HuH-7.5 (cell line): Measurements from ENCODE around the gene HOXB1.

Experiments
- DNase-seq: peaks from one replicate; pipeline ENCODE4 v3.0.0; 2011; ENCODE audit warnings: low spot score

HOXB1 gene

DNA sequence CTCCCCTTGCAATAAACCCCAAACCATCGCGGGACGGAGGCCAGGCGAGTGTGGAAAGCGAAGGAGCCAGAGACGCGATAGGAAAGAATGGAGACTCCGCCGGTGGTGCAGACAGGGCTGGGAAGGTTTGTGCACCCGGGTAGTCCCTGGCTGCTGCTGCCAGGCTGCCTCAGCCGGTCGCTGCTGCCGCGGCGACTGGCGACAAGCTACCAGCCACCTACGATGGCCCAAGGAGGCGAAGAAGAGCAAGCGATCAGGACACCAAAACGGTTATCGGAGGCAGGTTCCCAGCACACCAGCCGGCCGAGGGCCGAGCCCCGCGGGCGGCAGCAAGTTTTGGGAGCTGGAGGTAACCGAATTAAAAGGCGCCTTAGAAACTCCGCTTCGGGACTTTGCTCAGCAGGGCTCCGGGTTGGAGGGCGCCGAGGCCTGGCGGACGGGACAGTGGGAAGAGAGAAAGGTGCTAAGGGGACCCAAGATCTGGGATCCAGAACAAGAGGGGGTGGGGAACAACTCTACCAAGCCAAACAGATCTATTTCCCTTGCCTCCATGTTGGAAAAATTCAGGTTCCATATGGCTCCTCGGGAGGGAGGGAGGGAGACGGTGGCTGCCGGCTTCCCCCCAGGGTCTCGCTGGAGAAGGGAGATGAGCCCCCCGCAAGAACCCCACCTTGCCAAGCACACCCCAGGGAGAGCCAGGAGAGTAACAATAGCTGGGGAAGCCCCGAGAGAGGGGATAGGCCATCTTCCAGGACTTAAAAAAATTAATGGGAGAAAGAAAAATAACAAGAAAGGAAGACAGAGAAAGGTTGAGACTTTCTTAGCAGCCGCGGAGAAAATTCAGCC is 23.8 kb upstream of the HOXB1 start:
- no peak for DNase-seq

DNA sequence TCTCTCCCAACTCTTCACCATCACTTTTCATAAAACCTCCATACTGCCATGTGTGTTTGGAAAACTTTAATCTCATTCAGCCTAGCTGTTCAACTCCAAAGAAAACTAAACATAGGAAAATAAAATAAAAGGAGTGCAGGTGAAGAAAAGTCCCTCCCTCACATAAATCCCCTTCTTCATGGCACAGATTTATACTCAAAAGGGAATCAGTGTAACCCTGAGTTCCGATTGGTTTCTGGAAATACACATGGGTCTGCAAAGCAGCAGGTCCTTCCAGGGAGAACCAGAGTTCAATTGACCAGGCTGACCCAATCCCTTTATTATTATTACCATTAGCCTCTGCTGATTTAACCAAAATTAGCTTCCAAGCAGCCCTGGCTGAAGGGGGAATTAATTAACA is 23.0 kb upstream of the HOXB1 start:
- no peak for DNase-seq

DNA sequence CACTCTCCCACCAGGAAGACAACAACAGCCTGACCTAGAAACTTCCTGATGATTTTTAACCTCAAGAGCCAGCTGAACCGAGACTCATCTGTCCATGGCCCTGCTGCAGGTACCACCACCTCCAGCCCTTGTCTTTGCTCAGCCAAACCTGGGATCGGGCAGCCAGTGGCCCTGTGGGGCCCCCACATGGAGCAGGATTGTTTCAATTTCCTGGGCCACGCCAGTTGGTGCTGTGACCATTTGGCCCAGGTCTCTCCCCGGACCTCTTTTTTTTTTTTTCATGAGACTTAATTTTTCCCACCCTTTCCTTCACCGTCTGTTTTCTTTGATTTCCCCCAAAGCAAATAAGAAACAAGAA is 22.4 kb upstream of the HOXB1 start:
- no peak for DNase-seq

DNA sequence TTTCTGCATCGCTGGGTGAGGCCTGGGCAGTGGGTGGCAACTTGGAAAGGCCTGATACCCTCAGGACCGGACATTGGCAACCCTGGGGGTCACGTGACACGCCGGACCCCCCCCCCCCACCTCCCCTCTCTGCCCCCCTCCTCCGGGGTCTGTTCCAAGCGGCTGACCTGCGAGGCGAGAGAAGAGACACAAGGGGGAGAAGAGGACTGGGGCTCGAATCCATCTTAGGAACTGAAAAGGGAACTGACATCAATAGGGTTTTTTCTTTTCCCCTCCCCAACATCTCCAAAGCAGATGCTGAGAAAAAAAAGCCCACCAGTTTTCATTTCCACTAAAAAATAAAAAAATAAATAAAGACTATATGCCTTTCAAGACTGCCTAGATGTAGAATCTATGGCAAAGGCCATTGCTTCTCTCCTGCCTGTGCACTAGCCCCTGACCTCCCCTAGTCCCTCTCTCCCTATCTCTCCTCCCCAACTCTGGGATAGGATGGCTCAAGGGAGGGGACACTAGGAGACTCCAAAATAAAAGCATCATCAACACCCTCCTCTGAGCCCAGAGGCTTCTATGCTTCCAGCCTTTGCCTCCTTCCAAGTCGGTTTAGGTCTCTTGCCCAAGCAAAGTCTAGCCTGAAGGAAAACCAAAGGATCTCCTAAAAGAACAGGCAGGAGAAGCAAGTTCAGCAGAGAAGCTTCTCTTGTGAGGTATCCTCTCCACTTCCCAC is 21.8 kb upstream of the HOXB1 start:
- DNase-seq = no peak

DNA sequence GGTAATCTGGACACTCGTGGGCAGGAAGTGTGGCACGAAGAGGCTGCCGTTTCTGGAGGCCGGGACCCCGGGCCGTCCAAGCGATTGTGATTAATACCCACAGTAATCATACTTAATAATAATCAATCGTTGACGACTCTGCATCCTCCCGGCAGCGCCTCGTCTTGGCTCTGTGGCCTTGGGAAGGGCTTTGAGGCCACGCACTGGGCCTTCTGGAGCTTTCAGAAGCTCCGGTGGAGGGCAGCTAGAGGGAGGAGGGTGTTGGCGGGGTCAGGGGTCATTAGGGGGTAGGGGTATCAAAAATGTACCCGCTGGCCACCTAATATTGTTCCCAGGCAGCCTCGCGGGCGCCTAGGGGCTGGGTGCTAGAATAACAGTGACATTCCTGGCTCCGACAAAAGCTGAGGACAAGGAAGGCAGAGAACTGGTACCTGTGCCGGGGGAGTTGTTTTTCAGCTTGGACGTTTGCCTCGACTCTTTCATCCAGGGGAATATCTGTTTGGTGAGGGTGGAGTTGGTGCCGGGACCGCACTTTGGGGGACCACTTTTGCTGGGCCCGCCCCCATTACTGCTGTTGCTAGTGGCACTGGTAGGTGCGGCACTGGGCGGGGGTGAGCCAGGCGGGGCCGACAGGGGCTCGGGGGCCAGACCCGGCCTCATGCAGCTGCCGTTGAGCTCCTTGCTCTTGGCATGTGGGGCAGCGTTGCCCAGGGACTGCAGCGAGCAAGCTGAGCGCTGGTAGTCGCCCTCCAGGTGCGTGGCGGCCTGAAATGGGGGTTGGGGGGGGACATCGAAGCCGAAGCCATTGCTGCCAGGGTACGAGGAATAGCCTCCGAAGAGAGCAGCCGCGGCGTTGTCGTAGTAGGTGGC is 21.0 kb upstream of the HOXB1 start:
- no peak for DNase-seq

DNA sequence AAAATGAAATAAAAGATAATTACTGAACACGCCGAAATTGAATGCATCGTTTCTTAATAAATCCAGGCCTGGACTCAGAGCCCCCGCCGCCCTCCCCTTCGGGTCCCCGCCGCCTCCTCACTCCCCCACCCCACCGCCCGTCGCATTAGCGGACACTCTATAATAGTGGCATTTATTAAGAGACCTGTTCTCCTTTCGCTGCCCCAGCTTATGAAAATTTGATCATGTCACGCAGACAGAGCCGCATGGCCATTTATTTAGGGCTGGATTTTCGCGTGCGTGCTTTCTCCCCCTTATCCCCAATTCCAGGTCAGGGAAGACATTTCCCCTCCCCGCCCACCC is 20.4 kb upstream of the HOXB1 start:
- no peak for DNase-seq

DNA sequence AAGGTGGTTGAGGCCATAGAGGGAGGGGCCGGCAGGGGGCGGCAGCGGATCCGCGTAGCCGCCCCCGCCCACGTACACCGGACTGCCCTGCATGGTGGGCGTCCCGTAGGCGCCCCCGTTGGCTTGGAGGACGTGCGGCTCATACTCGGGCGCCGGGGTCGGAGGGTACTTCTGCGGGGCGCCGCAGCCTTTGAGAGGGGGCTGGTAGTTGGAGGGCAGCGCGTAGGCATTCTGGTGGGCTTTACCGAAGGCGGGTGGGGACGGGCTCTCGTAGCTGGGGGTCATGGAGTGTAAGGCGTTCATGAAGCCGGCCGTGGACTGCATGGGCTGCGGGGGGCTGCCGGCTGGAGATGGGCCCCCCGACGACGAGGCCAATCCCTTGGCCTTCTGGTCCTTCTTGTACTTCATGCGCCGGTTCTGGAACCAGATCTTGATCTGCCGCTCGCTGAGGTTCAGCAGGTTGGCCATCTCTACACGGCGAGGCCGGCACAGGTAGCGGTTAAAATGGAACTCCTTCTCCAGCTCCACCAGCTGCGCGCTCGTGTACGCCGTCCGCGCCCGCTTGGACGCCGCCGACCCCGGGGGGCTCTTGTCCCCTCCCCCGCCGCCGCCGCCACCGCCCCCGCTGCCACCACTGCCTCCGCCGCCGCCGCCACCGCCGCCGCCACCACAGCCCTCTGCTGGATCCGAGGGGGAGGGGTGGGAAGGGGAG is 19.8 kb upstream of the HOXB1 start:
- DNase-seq = no peak

DNA sequence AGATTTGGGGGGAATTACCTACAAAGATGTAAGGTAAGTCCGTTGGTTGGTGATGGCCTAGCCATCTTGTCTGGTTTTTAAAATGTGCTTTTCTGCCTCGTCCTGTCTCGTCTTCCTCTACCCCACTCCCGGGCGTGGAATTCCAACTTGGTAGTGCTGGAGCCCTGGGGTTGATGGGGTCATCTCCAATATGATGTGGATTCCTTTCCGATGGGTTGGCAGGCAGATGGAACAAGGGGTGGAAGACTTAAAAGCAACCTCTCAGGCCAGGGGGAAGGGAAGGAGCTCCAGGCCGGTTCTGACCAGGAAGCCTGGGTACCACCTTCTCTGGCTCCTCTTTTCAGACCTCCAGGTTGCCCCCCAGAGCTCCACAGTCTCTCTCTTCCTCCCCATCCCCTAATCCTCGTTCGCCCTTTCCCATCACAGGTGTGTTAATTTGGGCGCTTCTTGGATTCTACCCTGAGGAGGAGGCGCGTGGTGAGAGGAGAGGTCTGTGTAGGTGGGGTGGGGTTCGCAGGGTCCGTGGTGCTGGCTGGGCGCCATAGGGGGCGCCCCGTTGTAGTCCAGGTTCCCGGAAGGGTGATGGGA is 19.2 kb upstream of the HOXB1 start:
- no peak for DNase-seq

DNA sequence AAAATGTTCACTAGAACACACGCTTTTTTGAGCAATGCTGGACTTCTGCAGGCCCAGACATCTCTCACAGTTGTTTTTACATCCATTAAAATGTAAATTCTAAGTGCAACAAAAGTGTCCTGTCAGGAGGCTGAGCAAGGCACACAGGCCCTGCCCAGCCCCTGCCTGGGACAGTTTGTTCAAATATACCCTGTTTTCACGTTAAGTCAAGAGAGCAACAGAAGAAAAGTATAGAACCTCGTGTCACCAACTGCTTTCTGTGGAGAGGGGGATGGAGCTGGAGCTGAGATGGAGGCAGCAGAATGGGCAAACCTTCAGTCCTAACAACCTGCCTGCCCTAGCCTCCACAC is 18.4 kb upstream of the HOXB1 start:
- no peak for DNase-seq

DNA sequence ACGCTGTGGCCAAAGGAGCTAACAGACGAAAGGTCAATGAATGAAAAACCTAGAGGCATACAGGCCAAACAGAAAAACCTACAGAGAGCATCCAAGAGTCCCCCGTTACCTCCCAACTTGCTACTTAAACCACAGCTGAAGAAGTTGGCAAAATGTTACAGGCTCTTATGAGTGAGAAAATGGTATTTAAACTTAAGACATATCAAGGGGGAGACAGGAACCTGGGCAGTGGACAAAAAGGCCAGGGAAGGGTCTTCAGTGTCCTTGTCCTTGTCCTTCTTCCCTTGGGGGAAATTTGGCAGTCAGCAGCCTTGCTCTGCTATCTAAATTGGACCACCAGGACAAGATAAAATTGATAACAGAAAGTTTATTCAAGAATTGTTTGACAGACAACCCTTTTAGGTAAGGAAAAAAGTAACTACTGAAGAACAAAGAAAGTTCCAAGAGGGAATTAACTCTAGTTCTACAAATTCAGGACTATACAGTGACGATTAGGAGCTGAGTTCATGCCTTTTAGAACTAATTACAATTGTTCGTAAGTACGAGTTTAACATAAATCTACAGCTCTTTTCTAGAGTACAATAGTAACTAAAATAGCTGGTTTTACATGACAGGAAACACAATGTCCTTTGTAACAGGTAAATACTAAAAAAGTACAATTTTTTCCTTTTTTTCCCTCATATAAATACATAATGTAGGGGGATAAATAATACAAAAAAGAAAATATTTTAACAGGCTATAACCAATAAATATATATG is 17.9 kb upstream of the HOXB1 start:
- no peak for DNase-seq

DNA sequence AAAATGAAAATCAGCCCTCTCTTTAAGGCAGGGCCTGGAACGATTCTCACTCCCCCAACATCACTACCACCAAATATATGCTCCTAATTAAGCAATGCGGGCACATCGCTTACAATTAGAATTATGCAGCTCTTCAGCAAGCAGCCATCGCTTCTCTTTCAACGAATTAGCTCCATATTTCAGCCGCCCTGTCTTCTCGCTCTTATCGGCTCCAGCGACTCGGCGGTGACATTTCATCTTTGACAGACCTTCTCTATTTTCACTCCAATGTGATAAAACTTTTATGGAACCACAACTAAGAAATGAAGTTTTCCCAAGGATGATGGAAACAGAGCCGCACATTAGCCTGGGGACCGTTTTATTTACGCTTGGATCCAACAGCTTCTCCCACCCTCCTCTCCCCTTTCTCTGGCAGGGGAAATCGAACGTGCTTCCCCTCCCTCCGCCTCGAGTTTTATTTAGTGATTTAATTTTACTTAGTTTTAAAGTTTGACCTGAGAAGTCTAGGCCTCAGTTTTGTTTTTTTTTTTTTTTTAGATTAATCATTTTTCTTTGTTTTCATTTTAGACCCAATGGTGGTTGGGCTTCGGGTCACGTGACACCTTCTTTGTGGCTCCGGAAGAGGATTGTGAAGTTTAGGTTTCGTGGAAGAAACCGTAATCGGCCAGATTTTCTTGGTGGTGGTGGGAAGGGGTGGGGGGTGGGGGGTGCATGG is 17.2 kb upstream of the HOXB1 start:
- DNase-seq = no peak

DNA sequence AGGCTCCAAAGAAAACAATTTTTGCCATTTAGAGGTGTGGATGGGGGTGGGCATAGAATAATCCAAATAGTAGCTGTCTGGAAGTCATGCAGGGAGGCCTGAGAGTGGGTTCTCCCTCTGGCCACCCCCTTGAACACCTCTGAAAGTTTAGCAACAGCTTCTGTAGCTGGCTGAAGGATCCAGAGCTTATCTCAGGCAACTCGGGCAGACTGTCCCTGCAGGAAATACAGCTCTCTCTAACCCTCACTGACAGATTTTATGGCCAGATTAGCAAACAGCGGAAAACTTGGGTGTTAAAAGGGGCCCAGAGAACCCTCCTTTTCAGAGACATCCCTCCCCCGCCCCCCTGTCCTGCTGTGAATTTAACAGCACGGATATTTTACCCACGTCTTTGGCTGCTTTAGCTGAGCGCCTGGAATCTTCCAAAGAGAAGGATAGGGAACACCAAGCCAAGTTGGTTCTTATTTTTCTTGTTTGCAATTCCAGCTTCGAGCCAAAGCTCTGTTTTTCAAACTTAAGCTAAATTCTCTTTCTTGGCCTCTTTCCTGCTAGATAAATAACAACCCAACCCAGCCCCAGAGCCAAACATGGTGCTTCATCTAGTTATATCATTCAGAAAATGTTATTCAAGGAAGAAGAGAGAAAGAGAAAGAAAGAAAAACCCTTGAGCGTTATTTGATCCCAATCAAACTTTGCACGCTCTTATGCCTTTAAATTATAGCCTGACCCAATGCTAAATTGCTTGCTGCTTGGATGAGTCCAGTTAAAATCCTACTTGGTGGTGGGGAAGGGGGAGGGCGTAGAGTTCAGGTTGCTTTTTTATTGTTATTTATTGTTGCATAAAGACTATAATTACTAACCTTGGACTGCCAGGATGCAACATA is 16.4 kb upstream of the HOXB1 start:
- no peak for DNase-seq

DNA sequence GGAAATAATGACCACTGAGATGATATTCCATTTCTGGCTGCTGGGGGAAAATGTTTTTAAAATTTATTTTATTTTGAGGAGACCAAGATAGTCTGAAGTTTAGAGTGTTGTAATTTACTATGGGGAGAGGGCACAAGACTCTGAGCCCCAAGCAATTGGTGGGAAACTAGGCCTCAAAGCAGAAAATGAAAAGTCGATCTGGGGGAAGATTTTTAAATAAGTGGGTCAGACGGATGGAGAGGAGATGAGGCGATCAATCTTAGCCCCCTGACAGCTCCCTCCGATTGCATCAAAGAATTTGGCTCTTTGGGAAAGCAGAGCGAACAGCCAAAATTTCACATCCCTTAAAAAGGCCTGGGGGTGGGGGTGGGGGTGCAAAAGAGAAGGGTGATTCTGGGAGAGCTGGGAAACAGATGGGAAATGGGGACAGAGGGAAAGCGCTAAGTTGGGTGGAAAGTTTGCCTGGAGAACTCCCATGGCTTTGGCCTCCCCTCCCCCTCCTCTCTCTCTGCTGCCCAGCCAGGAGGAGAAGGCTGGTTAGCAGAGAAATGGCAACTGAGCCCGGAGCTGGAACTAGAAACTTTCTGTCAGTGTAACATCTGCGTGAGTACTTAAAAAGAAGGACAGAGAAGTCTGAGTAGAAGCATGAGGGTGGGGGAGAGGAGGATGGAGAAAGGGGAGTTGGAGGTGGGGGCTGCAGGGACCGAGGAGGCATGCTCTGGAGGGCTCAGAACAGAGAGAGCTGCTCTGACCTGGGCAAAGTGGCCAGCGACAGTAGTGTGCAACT is 15.5 kb upstream of the HOXB1 start:
- DNase-seq = no peak

DNA sequence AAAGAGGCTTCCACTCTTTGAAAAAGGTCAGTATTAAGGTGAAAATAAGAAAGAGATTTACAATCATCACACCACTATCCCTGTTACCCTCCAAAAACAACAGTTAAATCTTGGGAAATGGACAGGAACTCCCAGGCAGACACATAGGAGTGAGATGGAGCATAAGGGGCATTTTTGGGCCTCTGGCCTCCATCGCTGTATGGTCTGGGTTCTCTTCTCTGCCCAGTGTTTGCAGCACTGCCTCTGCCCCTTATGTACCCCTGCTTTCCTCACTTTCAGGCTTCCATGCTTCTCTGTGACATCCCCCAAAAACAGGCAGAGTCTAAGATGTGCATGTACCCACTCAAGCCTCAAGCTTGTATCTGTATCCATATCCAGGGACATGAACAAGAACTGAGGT is 14.7 kb upstream of the HOXB1 start:
- no peak for DNase-seq

DNA sequence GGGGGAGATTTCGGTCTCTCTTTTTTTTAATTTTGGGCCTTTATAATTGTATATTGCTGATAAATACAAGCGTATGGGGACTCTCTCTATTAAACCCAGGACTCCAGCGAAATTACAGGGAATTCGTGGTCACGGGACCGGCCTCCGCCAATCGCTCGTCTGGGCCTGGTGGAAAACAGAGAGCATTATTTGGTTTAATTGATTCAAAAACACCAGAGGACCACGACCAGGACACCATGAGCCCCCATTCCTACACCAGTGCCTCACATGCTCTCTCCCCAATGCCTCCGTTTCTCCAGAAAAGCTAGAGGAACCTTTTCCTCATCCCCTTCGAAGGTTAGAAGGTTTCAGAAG is 14.2 kb upstream of the HOXB1 start, which contains the start of gene HOXB2:
Gene HOXB2 (minus strand): TSS at position 88 of the 354 bp plus-strand sequence. CDS start 198 bp downstream, outside the sequence.
- no peak for DNase-seq

DNA sequence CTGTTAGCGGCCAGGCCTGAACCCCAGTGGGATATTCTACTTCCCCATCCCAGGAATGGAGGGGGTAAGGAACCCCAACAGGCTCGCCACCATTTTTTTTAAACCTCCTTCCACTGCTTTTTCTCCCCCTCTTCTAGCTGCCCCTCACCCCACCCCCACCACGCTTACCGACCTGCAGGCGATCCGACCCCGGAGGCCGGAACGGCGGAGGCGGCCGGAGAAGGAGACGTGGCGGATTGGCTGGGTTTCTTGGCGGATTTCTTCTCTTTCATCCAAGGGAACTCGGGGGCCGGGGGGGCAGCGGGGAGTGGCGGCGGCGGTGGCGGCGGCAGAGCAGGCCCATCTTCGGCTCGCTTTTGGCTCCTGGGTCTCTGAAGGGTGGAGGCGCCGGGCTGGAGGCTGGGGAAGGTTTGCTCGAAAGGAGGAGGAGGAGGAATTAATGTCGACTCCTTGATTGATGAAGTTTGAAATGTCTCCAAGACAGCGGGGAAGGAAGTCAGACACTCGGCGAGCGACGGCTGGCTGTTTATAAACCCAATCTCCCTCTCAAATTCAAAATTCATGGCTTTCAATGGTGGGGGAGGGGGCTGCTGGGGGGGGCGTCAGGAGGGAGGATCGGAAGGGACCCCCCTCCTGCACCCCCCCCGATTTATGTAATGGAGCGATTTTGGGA is 13.7 kb upstream of the HOXB1 start:
- DNase-seq = no peak

DNA sequence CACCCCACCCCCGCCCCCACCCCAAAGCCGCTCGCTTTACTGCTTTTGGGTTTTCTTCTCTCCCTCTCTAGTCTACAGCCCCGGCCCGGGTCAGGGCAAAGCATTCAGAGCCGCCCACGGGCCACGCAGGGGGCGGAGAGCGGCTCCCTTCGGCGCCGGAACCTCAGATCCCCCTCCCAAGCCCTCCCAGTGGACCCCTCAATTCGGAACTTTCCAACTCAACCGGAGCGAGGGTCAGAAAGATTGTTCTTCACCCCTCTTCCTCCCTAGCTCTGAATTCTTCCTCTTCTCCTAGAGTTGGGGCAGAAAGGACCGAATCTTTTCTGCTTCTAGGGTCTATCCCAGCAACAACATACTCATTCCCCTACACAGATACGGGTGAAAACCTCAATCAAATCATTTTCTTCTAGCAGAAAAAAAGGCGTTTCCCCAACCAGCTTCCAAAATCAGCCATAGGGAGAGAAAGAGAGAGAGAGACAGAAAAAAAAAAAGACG is 13.1 kb upstream of the HOXB1 start:
- DNase-seq = no peak
